B cell (primary cell): ENCODE data around the gene AGTRAP. TPM values are rescaled to one million over a fixed set of nuclear protein-coding genes. Genes with fewer than 3 reads are reported as not detected.

Source experiments
- ATAC-seq: fragments of 200-7000 bp; cut with Tn5 transposase; one replicate; pipeline ENCODE4 v1.10.0; 2021; ENCODE audit warnings: low read depth, mild to moderate bottlenecking, moderate number of reproducible peaks, moderate library complexity
- CTCF ChIA-PET: fragments of 350-600 bp; sonication (Branson Sonifier 250); formaldehyde crosslinking; loops from one replicate; lab custom pipeline; 2021; ENCODE audit warnings: antibody characterized with exemption, inconsistent platforms; lab: Charles Lee
- POLR2A ChIA-PET: fragments of 350-600 bp; sonication (Branson Sonifier 250); formaldehyde crosslinking; loops from one replicate; lab custom pipeline; 2021; ENCODE audit warnings: antibody characterized with exemption; lab: Charles Lee
- DNase-seq: peaks from one replicate; pipeline ENCODE4 v3.0.0; 2013
- H2AFZ ChIP-seq: 2 replicates; pipeline ENCODE4 v1.6.1; 2012; ENCODE audit warnings: mild to moderate bottlenecking, low read depth, low read length; ENCODE audit not compliant: insufficient read depth, poor library complexity, severe bottlenecking
- H3K27ac ChIP-seq, 2 donors: 1 replicate in 1 of 2; 2 replicates in 1 of 2; pipeline ENCODE4 v1.5.1; 2012 to 2013; ENCODE audit warnings: low read length in 2 of 2, mild to moderate bottlenecking in 2 of 2, moderate library complexity in 1 of 2
- H3K27me3 ChIP-seq, 4 experiments: fragments of 200-600 bp in 1 of 4; sonication (generic) in 1 of 4; replicated peaks in 1 of 4; 1 replicate in 2 of 4; 2 replicates in 2 of 4; pipeline versions ENCODE4 v1.6.1 to v1.7.0; 2013 to 2016; ENCODE audit warnings: low read length in 3 of 4, mild to moderate bottlenecking in 2 of 4, mixed read lengths in 1 of 4, moderate library complexity in 1 of 4; ENCODE audit not compliant: insufficient read depth in 4 of 4, control insufficient read depth in 3 of 4; ENCODE audit errors: control extremely low read depth in 1 of 4
- H3K36me3 ChIP-seq, 2 experiments: replicated peaks in 1 of 2; 1 replicate in 1 of 2; 2 replicates in 1 of 2; pipeline versions ENCODE4 v1.6.1 to v1.7.1; 2013; ENCODE audit warnings: low read length in 1 of 2; ENCODE audit not compliant: insufficient read depth in 2 of 2, control insufficient read depth in 1 of 2; ENCODE audit errors: control extremely low read depth in 1 of 2, extremely low read depth in 1 of 2
- H3K4me1 ChIP-seq, 2 donors: fragments of 200-600 bp in 1 of 2; sonication (generic) in 1 of 2; 1 replicate in 1 of 2; 2 replicates in 1 of 2; pipeline versions ENCODE4 v1.5.1 to v1.6.1; 2013 to 2017; ENCODE audit warnings: low read length in 2 of 2; ENCODE audit not compliant: control insufficient read depth in 2 of 2, insufficient read depth in 2 of 2
- H3K4me2 ChIP-seq: replicated peaks from 2 replicates; pipeline ENCODE3; 2012; ENCODE audit warnings: mild to moderate bottlenecking, low read depth, low read length; ENCODE audit not compliant: poor library complexity, severe bottlenecking
- H3K4me3 ChIP-seq, 5 experiments: fragments of 200-600 bp in 1 of 5; sonication (generic) in 1 of 5; 1 replicate in 3 of 5; 2 replicates in 2 of 5; pipeline versions ENCODE4 v1.5.1 to v1.7.0; 2011 to 2016; ENCODE audit warnings: low read length in 4 of 5, mild to moderate bottlenecking in 4 of 5, low read depth in 2 of 5, control low read depth in 1 of 5, moderate library complexity in 1 of 5; ENCODE audit not compliant: insufficient read depth in 1 of 5; ENCODE audit errors: control extremely low read depth in 1 of 5, extremely low read depth in 1 of 5
- H3K79me2 ChIP-seq: fragments of 200-600 bp; sonication (generic); one replicate; pipeline ENCODE4 v1.6.0; 2016; ENCODE audit warnings: low read length; ENCODE audit not compliant: control insufficient read depth, insufficient read depth
- H3K9ac ChIP-seq: fragments of 200-600 bp; sonication (generic); 2 replicates; pipeline ENCODE4 v1.6.1; 2017; ENCODE audit warnings: mild to moderate bottlenecking, low read length, moderate library complexity
- H3K9me3 ChIP-seq, 3 donors: one replicate each; pipeline versions ENCODE4 v1.6.1 to v1.7.1; 2013; ENCODE audit warnings: low read length in 2 of 3; ENCODE audit not compliant: control insufficient read depth in 2 of 3, insufficient read depth in 1 of 3; ENCODE audit errors: control extremely low read depth in 1 of 3
- H4K20me1 ChIP-seq: 2 replicates; pipeline ENCODE4 v1.6.0; 2012; ENCODE audit warnings: mild to moderate bottlenecking, low read length; ENCODE audit not compliant: insufficient read depth, control insufficient read depth, poor library complexity, severe bottlenecking
- H3K27ac Mint-ChIP-seq: one replicate; pipeline ENCODE4 v1.8.0; 2021; ENCODE audit warnings: mixed read lengths
- H3K27me3 Mint-ChIP-seq: one replicate; pipeline ENCODE4 v1.8.0; 2021; ENCODE audit warnings: mixed read lengths
- H3K4me1 Mint-ChIP-seq: one replicate; pipeline ENCODE4 v1.8.0; 2021; ENCODE audit warnings: mixed read lengths
- H3K4me3 Mint-ChIP-seq: one replicate; pipeline ENCODE4 v1.8.0; 2021; ENCODE audit warnings: mixed read lengths
- H3K9me3 Mint-ChIP-seq: one replicate; pipeline ENCODE4 v1.8.0; 2022; ENCODE audit warnings: mixed read lengths; ENCODE audit not compliant: insufficient read depth
- CTCF ChIP-seq: fragments of 200-600 bp; IDR thresholded peaks from one replicate; pipeline ENCODE4 v1.8.0; 2022; ENCODE audit warnings: antibody characterized with exemption, mild to moderate bottlenecking
- EZH2 ChIP-seq: IDR thresholded peaks from 2 replicates; pipeline ENCODE4 v1.6.1; 2012; ENCODE audit warnings: borderline replicate concordance, low read depth, mild to moderate bottlenecking, moderate library complexity, low read length; ENCODE audit not compliant: insufficient read depth, poor library complexity, severe bottlenecking
- WGBS: methylation state at CpG from one replicate; pipeline ENCODE4 v1.1.5; 2013; ENCODE audit warnings: missing lambda C conversion rate; ENCODE audit not compliant: insufficient coverage; 5-methylcytosine and 5-hydroxymethylcytosine counted together
- intact Hi-C: fragments of 100-400 bp; cut with micrococcal nuclease; formaldehyde crosslinking; loops from one replicate; pipeline ENCODE4 v1.10.0; 2022
- polyA plus RNA-seq: library from polyadenylated mRNA; depleted of rRNA; stranded (reverse); fragments of >200 nt; gene quantifications from 2 replicates; pipeline ENCODE4 v1.2.3, GENCODE V29; 2012
- total RNA-seq, 2 donors: library from RNA; stranded (reverse); fragments of 120-200 nt in 1 of 2; gene quantifications; 1 replicate in 1 of 2; 2 replicates in 1 of 2; pipeline versions ENCODE4 v1.2.3 to v1.2.4, GENCODE V29; 2013 to 2022

Gene AGTRAP
- total and polyA plus RNA-seq, 2 donors (not counting 1 experiment from before 2014, with no cell fraction given), result 18.3 to 44.9 TPM

- no peak overlapping the region for H3K27ac Mint-ChIP-seq
- H3K9me3 Mint-ChIP-seq, result no peaks in the 10 kb centered on the region
- H3K4me2 ChIP-seq, result no peak overlapping the region
- peaks cover 33% of the 10 kb centered on the region for H3K4me1 Mint-ChIP-seq
- WGBS, result 96% methylated on average over 8 of the region's 9 CpGs
- H3K9ac ChIP-seq, result no peak overlapping the region
- H3K79me2 ChIP-seq, result peaks cover 62% of the 10 kb centered on the region
- H3K4me3 ChIP-seq, result no peak overlapping the region
- TF ChIP-seq EZH2 (no peak), CTCF (no peak)
- POLR2A ChIA-PET, result no interaction called here
- no peaks in the 10 kb centered on the region for H3K9me3 ChIP-seq
- no peak for DNase-seq
- no peaks in the 10 kb centered on the region for H3K27me3 ChIP-seq
- no peak overlapping the region for H2AFZ ChIP-seq
- H3K4me1 ChIP-seq, result peaks cover 29 to 35% of the 10 kb centered on the region in 2 donors
- H4K20me1 ChIP-seq, result peaks cover 48% of the 10 kb centered on the region
- no peak overlapping the region for H3K27ac ChIP-seq
- peaks cover 0 to 51% of the 10 kb centered on the region in 2 experiments for H3K36me3 ChIP-seq
- ATAC-seq, result no peak
- CTCF ChIA-PET, result no interaction called here
- no peaks in the 10 kb centered on the region for H3K27me3 Mint-ChIP-seq
- intact Hi-C loops, result loop anchor here (10.0 kb wide), 1 partner anchor 1325 kb away; the partner anchor contains the start of genes DFFA and PEX14
- no peak overlapping the region for H3K4me3 Mint-ChIP-seq
Measured at GRCh38 chr1:11799896-11800295, 64.0 kb downstream of the AGTRAP start.

GRCh38 chr1:11800391-11800755, 64.4 kb downstream of the AGTRAP start:
- ChIA-PET POLR2A (no interaction called here), CTCF (no interaction called here)
- Mint-ChIP-seq H3K27ac (peak overlapping the region; percentile 16), H3K27me3 (no peaks in the 10 kb centered on the region), H3K9me3 (no peaks in the 10 kb centered on the region), H3K4me1 (peaks cover 37% of the 10 kb centered on the region), H3K4me3 (no peak overlapping the region)
- no peak overlapping the region for H3K4me3 ChIP-seq
- H3K36me3 ChIP-seq, result peaks cover 0 to 46% of the 10 kb centered on the region in 2 experiments
- ATAC-seq (no peak), DNase-seq (no peak)
- intact Hi-C loops, result loop anchor here (10.0 kb wide), 1 partner anchor 1326 kb away; the partner anchor contains the start of genes DFFA and PEX14
- H3K27ac ChIP-seq, result no peak overlapping the region
- no peak overlapping the region for H2AFZ ChIP-seq
- no peak overlapping the region for H3K4me2 ChIP-seq
- H3K27me3 ChIP-seq, result no peaks in the 10 kb centered on the region
- H3K9me3 ChIP-seq, result no peaks in the 10 kb centered on the region
- H3K9ac ChIP-seq, result no peak overlapping the region
- 100% methylated on average over 1 of the region's 8 CpGs for WGBS
- peaks cover 62% of the 10 kb centered on the region for H3K79me2 ChIP-seq
- TF ChIP-seq CTCF, result no peak
- TF ChIP-seq EZH2, result no peak
- H4K20me1 ChIP-seq, result peaks cover 48% of the 10 kb centered on the region
- peaks cover 31 to 39% of the 10 kb centered on the region in 2 donors for H3K4me1 ChIP-seq

Other genes with a start within 250 kb of the AGTRAP start
- 9.6 and 10.7 TPM in 2 replicates for gene FBXO2, start 81.7 kb upstream of the AGTRAP start, total RNA-seq
- gene FBXO2, start 81.7 kb upstream of the AGTRAP start, polyA plus RNA-seq, result 9.3 and 9.6 TPM in 2 replicates
- 58.6 and 61.5 TPM in 2 replicates for gene FBXO44, start 81.3 kb upstream of the AGTRAP start, total RNA-seq
- 88.8 and 101 TPM in 2 replicates for gene FBXO44, start 81.3 kb upstream of the AGTRAP start, polyA plus RNA-seq
- 8.5 and 8.7 TPM in 2 replicates for gene FBXO6, start 71.9 kb upstream of the AGTRAP start, total RNA-seq
- 8.1 and 13.0 TPM in 2 replicates for gene FBXO6, start 71.9 kb upstream of the AGTRAP start, polyA plus RNA-seq
- 27.7 and 29.0 TPM in 2 replicates for gene MAD2L2, start 55.0 kb upstream of the AGTRAP start, total RNA-seq
- 42.2 and 44.0 TPM in 2 replicates for gene MAD2L2, start 55.0 kb upstream of the AGTRAP start, polyA plus RNA-seq
- 0.30 and 0.41 TPM in 2 replicates for gene DRAXIN, start 44.4 kb upstream of the AGTRAP start, total RNA-seq
- 0.21 and 0.26 TPM in 2 replicates for gene DRAXIN, start 44.4 kb upstream of the AGTRAP start, polyA plus RNA-seq
- not detected in 2 replicates for gene C1orf167, start 26.1 kb downstream of the AGTRAP start, total RNA-seq
- 0.75 TPM in 1 of 2 replicates, not detected in the other for gene C1orf167, start 26.1 kb downstream of the AGTRAP start, polyA plus RNA-seq
- gene MTHFR, start 69.8 kb downstream of the AGTRAP start, total RNA-seq, result 109 and 114 TPM in 2 replicates
- 35.8 and 39.3 TPM in 2 replicates for gene MTHFR, start 69.8 kb downstream of the AGTRAP start, polyA plus RNA-seq
- gene CLCN6, start 70.1 kb downstream of the AGTRAP start, total RNA-seq, result 99.8 and 105 TPM in 2 replicates
- gene CLCN6, start 70.1 kb downstream of the AGTRAP start, polyA plus RNA-seq, result 35.0 and 48.2 TPM in 2 replicates
- not detected in 2 replicates for gene NPPA, start 111.6 kb downstream of the AGTRAP start, total RNA-seq
- not detected in 2 replicates for gene NPPA, start 111.6 kb downstream of the AGTRAP start, polyA plus RNA-seq
- not detected in 2 replicates for gene NPPB, start 122.8 kb downstream of the AGTRAP start, total RNA-seq
- not detected in 2 replicates for gene NPPB, start 122.8 kb downstream of the AGTRAP start, polyA plus RNA-seq
- 46.1 and 48.5 TPM in 2 replicates for gene KIAA2013, start 190.3 kb downstream of the AGTRAP start, total RNA-seq
- 29.2 and 60.1 TPM in 2 replicates for gene KIAA2013, start 190.3 kb downstream of the AGTRAP start, polyA plus RNA-seq
- gene PLOD1, start 198.6 kb downstream of the AGTRAP start, total RNA-seq, result 9.6 and 13.4 TPM in 2 replicates
- 6.2 and 10.4 TPM in 2 replicates for gene PLOD1, start 198.6 kb downstream of the AGTRAP start, polyA plus RNA-seq
- gene MFN2, start 244.3 kb downstream of the AGTRAP start, total RNA-seq, result 41.7 and 50.0 TPM in 2 replicates
- 24.0 and 31.0 TPM in 2 replicates for gene MFN2, start 244.3 kb downstream of the AGTRAP start, polyA plus RNA-seq